H9 (cell line): ENCODE results near the gene ZNF117. TPM values are rescaled to one million over a fixed set of nuclear protein-coding genes. Genes with fewer than 3 reads are reported as not detected.
"Not testable (repeated sequence)": the region's sequence is repeated elsewhere in the genome, so short reads cannot be mapped to it uniquely, and the experiment has no call there.

Experiments
- DNase-seq: peaks from one replicate; pipeline ENCODE4 v3.0.0-alpha.2; 2017
- H2AFZ ChIP-seq: one replicate; pipeline ENCODE4 v1.6.1; 2013; ENCODE audit warnings: mild to moderate bottlenecking, low read length, control low read depth, moderate library complexity
- H2AK5ac ChIP-seq: 2 replicates; pipeline ENCODE4 v1.6.1; 2013; ENCODE audit warnings: low read length, control low read depth, mixed read lengths; ENCODE audit not compliant: insufficient read length
- H2BK120ac ChIP-seq: one replicate; pipeline ENCODE4 v1.6.1; 2013; ENCODE audit warnings: low read depth, mild to moderate bottlenecking, low read length, control low read depth, inconsistent platforms; ENCODE audit not compliant: poor library complexity, severe bottlenecking
- H2BK12ac ChIP-seq: 2 replicates; pipeline ENCODE4 v1.6.1; 2013; ENCODE audit warnings: low read length, control low read depth, mixed read lengths, low read depth; ENCODE audit not compliant: insufficient read length
- H2BK15ac ChIP-seq: 2 replicates; pipeline ENCODE4 v1.6.1; 2013; ENCODE audit warnings: low read depth, low read length, control low read depth
- H2BK20ac ChIP-seq: one replicate; pipeline ENCODE4 v1.6.1; 2013; ENCODE audit warnings: low read depth, mild to moderate bottlenecking, low read length, control low read depth, inconsistent platforms; ENCODE audit not compliant: poor library complexity, severe bottlenecking
- H2BK5ac ChIP-seq: 2 replicates; pipeline ENCODE4 v1.6.1; 2013; ENCODE audit warnings: low read length, control low read depth, mixed read lengths; ENCODE audit not compliant: insufficient read length
- H3K14ac ChIP-seq: 2 replicates; pipeline ENCODE4 v1.6.1; 2013; ENCODE audit warnings: low read length, control low read depth; ENCODE audit not compliant: insufficient read depth
- H3K18ac ChIP-seq: 2 replicates; pipeline ENCODE4 v1.6.1; 2013; ENCODE audit warnings: low read depth, mild to moderate bottlenecking, mixed read lengths, low read length, control low read depth; ENCODE audit not compliant: insufficient read length
- H3K23ac ChIP-seq: 2 replicates; pipeline ENCODE4 v1.6.1; 2013; ENCODE audit warnings: low read length, control low read depth, mixed read lengths, low read depth; ENCODE audit not compliant: insufficient read length
- H3K23me2 ChIP-seq: 2 replicates; pipeline ENCODE4 v1.6.1; 2013; ENCODE audit warnings: low read depth, mild to moderate bottlenecking, mixed read lengths, low read length, control low read depth; ENCODE audit not compliant: insufficient read length, poor library complexity, severe bottlenecking
- H3K27ac ChIP-seq: 2 replicates; pipeline ENCODE4 v1.5.1; 2013; ENCODE audit warnings: low read length, control low read depth, mixed read lengths, low read depth; ENCODE audit not compliant: insufficient read length
- H3K27me3 ChIP-seq: 2 replicates; pipeline ENCODE4 v1.6.1; 2013; ENCODE audit warnings: low read length, control low read depth, inconsistent platforms; ENCODE audit not compliant: insufficient read depth
- H3K4ac ChIP-seq: 2 replicates; pipeline ENCODE4 v1.6.1; 2013; ENCODE audit warnings: low read depth, mild to moderate bottlenecking, control low read depth, inconsistent platforms, low read length, moderate library complexity
- H3K4me1 ChIP-seq: 2 replicates; pipeline ENCODE4 v1.6.1; 2013; ENCODE audit warnings: low read length, control low read depth, inconsistent platforms; ENCODE audit not compliant: insufficient read depth
- H3K4me2 ChIP-seq: 2 replicates; pipeline ENCODE4 v1.6.1; 2013; ENCODE audit warnings: low read length, control low read depth, mixed read lengths; ENCODE audit not compliant: insufficient read length, insufficient read depth
- H3K56ac ChIP-seq: 2 replicates; pipeline ENCODE4 v1.6.1; 2013; ENCODE audit warnings: low read depth, mild to moderate bottlenecking, mixed read lengths, low read length, control low read depth; ENCODE audit not compliant: insufficient read length
- H3K79me1 ChIP-seq: 2 replicates; pipeline ENCODE4 v1.6.1; 2013; ENCODE audit warnings: low read depth, mild to moderate bottlenecking, moderate library complexity, low read length, control low read depth, inconsistent platforms; ENCODE audit not compliant: insufficient read depth, poor library complexity, severe bottlenecking
- H3K79me2 ChIP-seq: 2 replicates; pipeline ENCODE4 v1.6.1; 2013; ENCODE audit warnings: low read length, control low read depth, inconsistent platforms; ENCODE audit not compliant: insufficient read depth
- H3K9ac ChIP-seq: 2 replicates; pipeline ENCODE4 v1.6.1; 2013; ENCODE audit warnings: low read length, control low read depth, mixed read lengths; ENCODE audit not compliant: insufficient read length; ENCODE audit errors: extremely low read depth
- H3K9me3 ChIP-seq: one replicate; pipeline ENCODE4 v1.6.1; 2013; ENCODE audit warnings: low read depth, low read length, inconsistent platforms; ENCODE audit not compliant: control insufficient read depth
- H3T11ph ChIP-seq: one replicate; pipeline ENCODE4 v1.6.1; 2013; ENCODE audit warnings: mild to moderate bottlenecking, low read length, control low read depth, inconsistent platforms
- H4K20me1 ChIP-seq: one replicate; pipeline ENCODE4 v1.6.1; 2013; ENCODE audit not compliant: control insufficient read depth, insufficient read length, insufficient read depth
- H4K5ac ChIP-seq: 2 replicates; pipeline ENCODE4 v1.6.1; 2013; ENCODE audit warnings: low read depth, mild to moderate bottlenecking, mixed read lengths, low read length, control low read depth; ENCODE audit not compliant: insufficient read length
- H4K8ac ChIP-seq: replicated peaks from 2 replicates; pipeline ENCODE4 v1.6.1; 2013; ENCODE audit warnings: low read length, control low read depth, mixed read lengths, low read depth; ENCODE audit not compliant: insufficient read length
- H4K91ac ChIP-seq: 2 replicates; pipeline ENCODE4 v1.6.1; 2013; ENCODE audit warnings: low read depth, mild to moderate bottlenecking, moderate library complexity, mixed read lengths, low read length, control low read depth; ENCODE audit not compliant: insufficient read length
- H3K27ac Mint-ChIP-seq, 3 experiments: 2 replicates in 2 of 3; 3 replicates in 1 of 3; pipeline ENCODE4 v1.8.0; 2020 to 2021; ENCODE audit warnings: mixed read lengths in 3 of 3, mild to moderate bottlenecking in 1 of 3, moderate library complexity in 1 of 3
- H3K27me3 Mint-ChIP-seq: 2 replicates; pipeline ENCODE4 v1.8.0; 2021; ENCODE audit warnings: low read depth, mild to moderate bottlenecking, moderate library complexity, mixed read lengths
- H3K36me3 Mint-ChIP-seq, 3 experiments: 2 replicates in 2 of 3; 3 replicates in 1 of 3; pipeline ENCODE4 v1.8.0; 2020 to 2021; ENCODE audit warnings: low read depth in 3 of 3, mixed read lengths in 3 of 3; ENCODE audit not compliant: insufficient read depth in 1 of 3
- H3K4me1 Mint-ChIP-seq, 2 experiments: 2 replicates each; pipeline ENCODE4 v1.8.0; 2020; ENCODE audit warnings: mixed read lengths in 2 of 2
- H3K4me3 Mint-ChIP-seq, 2 experiments: 2 replicates in 1 of 2; 3 replicates in 1 of 2; pipeline ENCODE4 v1.8.0; 2020 to 2021; ENCODE audit warnings: mild to moderate bottlenecking in 2 of 2, mixed read lengths in 2 of 2, moderate library complexity in 1 of 2
- H3K9me3 Mint-ChIP-seq, 2 experiments: 2 replicates in 1 of 2; 3 replicates in 1 of 2; pipeline ENCODE4 v1.8.0; 2020; ENCODE audit warnings: mild to moderate bottlenecking in 2 of 2, mixed read lengths in 2 of 2, moderate library complexity in 1 of 2
- whole genome bisulfite sequencing: extraction: QIAGEN DNeasy Blood & Tissue Kit; methylation state at CpG from one replicate; pipeline ENCODE4 v1.1.7; 2013; ENCODE audit warnings: missing lambda C conversion rate, low lambda C conversion rate, mixed read lengths; ENCODE audit not compliant: insufficient read length; ENCODE audit errors: extremely low coverage; 5-methylcytosine and 5-hydroxymethylcytosine counted together
- total RNA-seq: library from RNA; stranded (reverse); gene quantifications from 2 replicates; pipeline ENCODE4 v1.2.1, GENCODE V29; 2021

ZNF117 gene
- total RNA-seq, 1 experiment from 2014 or later = 13.6 TPM

GRCh38 chr7:65020978-65021377, 30.1 kb upstream of the ZNF117 start:
- not testable (repeated sequence) for H3K27me3 ChIP-seq, H3K4me1 ChIP-seq, H3K4me1 Mint-ChIP-seq, H3K4me2 ChIP-seq, H4K5ac ChIP-seq, H3K27ac Mint-ChIP-seq, H2AK5ac ChIP-seq, H2BK15ac ChIP-seq, H3K4ac ChIP-seq, H3K9ac ChIP-seq, H3K14ac ChIP-seq, H3K9me3 Mint-ChIP-seq, H2BK5ac ChIP-seq, H3K79me2 ChIP-seq, H3K56ac ChIP-seq, H4K91ac ChIP-seq, H3K79me1 ChIP-seq, H3K9me3 ChIP-seq, H3K23me2 ChIP-seq, H2BK20ac ChIP-seq, H2BK12ac ChIP-seq, H3K23ac ChIP-seq, H3K36me3 Mint-ChIP-seq, H4K8ac ChIP-seq, H3K4me3 Mint-ChIP-seq, H3K27me3 Mint-ChIP-seq, H3K18ac ChIP-seq, H3K27ac ChIP-seq, H2BK120ac ChIP-seq, H2AFZ ChIP-seq, H4K20me1 ChIP-seq, H3T11ph ChIP-seq, DNase-seq
- no CpG with 5 or more reads among the region's 3 CpGs for WGBS

- H2AFZ ChIP-seq = not testable (repeated sequence)
Measured at GRCh38 chr7:65009881-65010280, 19.0 kb upstream of the ZNF117 start.

More at GRCh38 chr7:65009881-65010280, 19.0 kb upstream of the ZNF117 start:
- not testable (repeated sequence) for H3K27ac Mint-ChIP-seq, H3K23ac ChIP-seq, H2BK15ac ChIP-seq, H3K23me2 ChIP-seq, H3K79me1 ChIP-seq, H3K27me3 Mint-ChIP-seq, H3K18ac ChIP-seq, H3K27ac ChIP-seq, H3K9me3 ChIP-seq, H3T11ph ChIP-seq, H2BK120ac ChIP-seq, H4K8ac ChIP-seq, H3K4me3 Mint-ChIP-seq, H2BK12ac ChIP-seq, H4K91ac ChIP-seq, H3K79me2 ChIP-seq, H2BK5ac ChIP-seq, H2AK5ac ChIP-seq, H3K4me1 ChIP-seq, H3K27me3 ChIP-seq, H3K4ac ChIP-seq, DNase-seq, H4K20me1 ChIP-seq, H4K5ac ChIP-seq, H3K14ac ChIP-seq, H3K9me3 Mint-ChIP-seq, H3K9ac ChIP-seq, H2BK20ac ChIP-seq, H3K4me2 ChIP-seq, H3K36me3 Mint-ChIP-seq, H3K56ac ChIP-seq
- peaks cover 16 to 19% of the 10 kb centered on the region in 2 experiments for H3K4me1 Mint-ChIP-seq
- no CpG with 5 or more reads among the region's 7 CpGs for WGBS
